GM12873 (cell line): ENCODE results near the gene MALRD1.

Source experiments
- CTCF ChIP-seq: IDR thresholded peaks from 2 replicates; pipeline ENCODE4 v1.5.1; 2012; ENCODE audit warnings: low read depth, mild to moderate bottlenecking, moderate library complexity, low read length, control low read depth; ENCODE audit not compliant: insufficient read depth; ENCODE audit errors: missing control alignments

Gene MALRD1

GRCh38 chr10:19518632-19519031 is 470.0 kb downstream of the MALRD1 start:
- no peak for TF ChIP-seq CTCF

GRCh38 chr10:19531324-19531723 is 482.7 kb downstream of the MALRD1 start:
- no peak for TF ChIP-seq CTCF

GRCh38 chr10:19532411-19532810 is 483.8 kb downstream of the MALRD1 start:
- TF ChIP-seq CTCF, result no peak

GRCh38 chr10:19541299-19541698 is 492.7 kb downstream of the MALRD1 start:
- no peak for TF ChIP-seq CTCF

GRCh38 chr10:19546224-19546623 is 497.6 kb downstream of the MALRD1 start:
- TF ChIP-seq CTCF, result no peak

GRCh38 chr10:19549503-19549902 is 500.9 kb downstream of the MALRD1 start:
- TF ChIP-seq CTCF, result no peak

GRCh38 chr10:19556666-19557065 is 508.1 kb downstream of the MALRD1 start:
- TF ChIP-seq CTCF, result no peak

- TF ChIP-seq CTCF, result no peak
Observed at GRCh38 chr10:19561181-19561580, 512.6 kb downstream of the MALRD1 start.
